Measurements from ENCODE around the gene ZNF488. TPM values are rescaled to one million over a fixed set of nuclear protein-coding genes. Genes with fewer than 3 reads are reported as not detected.

Gene ZNF488
- total RNA-seq, 1 experiment from 2014 or later = 11.8 TPM

- POLR2A ChIA-PET = no interaction called here
- Histone ChIP-seq H3K27ac (ENCODE audit: low read length) (no peak overlapping the region), H3K4me1 (ENCODE audit: control insufficient read depth, insufficient read depth, low read length) (no peaks in the 10 kb centered on the region), H3K27me3 (ENCODE audit: control insufficient read depth, insufficient read depth, low read length) (no peaks in the 10 kb centered on the region), H3K36me3 (ENCODE audit: control insufficient read depth, insufficient read depth, low read length) (no peaks in the 10 kb centered on the region), H3K9me3 (ENCODE audit: control insufficient read depth, insufficient read depth, low read depth, low read length) (no peaks in the 10 kb centered on the region), H3K4me3 (ENCODE audit: low read depth in 2 of 2, low read length in 2 of 2) (no peak overlapping the region)
- BruUV-seq (replicated peaks) = no TSS peak
- no peak for DNase-seq (ENCODE audit: low read depth, low spot score)
- ATAC-seq = no peak
- intact Hi-C loops (cut with micrococcal nuclease; ENCODE audit: unreplicated experiment) (no loop called here), in situ Hi-C loops (cut with HindIII; ENCODE audit: low pct_unique_long_range_greater_than_20kb, low sequenced_read_pairs) (no loop called here)
- TF ChIP-seq POLR2AphosphoS5 (IDR thresholded peaks at IDR 0.05; ENCODE audit: low read depth, low read length) (no peak), TCF7L2 (IDR thresholded peaks at IDR 0.05; ENCODE audit: low read depth, low read length) (no peak)
- CTCF ChIA-PET = no interaction called here
Measured at GRCh38 chr10:47370015-47370767, 13.9 kb downstream of the ZNF488 start.

DNA sequence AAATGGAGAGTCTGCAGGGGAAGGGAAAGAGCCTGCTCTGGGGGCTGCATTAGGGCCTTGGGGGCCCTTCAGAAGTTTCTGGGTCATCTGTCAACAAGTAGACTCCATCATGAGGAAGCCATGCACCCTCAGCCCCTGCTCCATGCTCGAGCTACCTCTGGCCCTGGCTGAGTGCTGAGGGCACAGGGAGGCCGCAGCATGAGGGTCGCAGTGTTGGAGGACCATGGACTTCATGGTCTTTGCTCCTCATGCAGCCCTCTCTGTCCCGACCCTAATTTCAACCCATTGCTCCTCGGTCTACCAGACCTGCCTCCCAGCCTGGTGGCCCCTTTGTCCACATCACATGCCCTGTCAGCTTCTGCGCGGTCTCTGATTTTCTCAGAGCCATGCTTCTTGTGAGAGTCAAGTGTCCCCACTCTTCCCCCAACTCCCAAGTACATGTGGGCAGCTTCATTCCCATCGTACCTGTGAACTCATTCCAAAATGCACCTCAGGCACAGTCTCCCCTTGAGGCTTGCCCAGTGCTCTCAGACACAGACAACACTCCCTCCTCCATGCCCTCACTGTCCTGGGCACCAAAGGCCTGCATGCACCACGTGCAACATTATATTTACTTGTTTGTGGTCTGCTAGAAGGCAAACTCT lies 14.7 kb downstream of the ZNF488 start:
- intact Hi-C loops (cut with micrococcal nuclease; ENCODE audit: unreplicated experiment) = no loop called here
- H3K36me3 ChIP-seq (ENCODE audit: control insufficient read depth, insufficient read depth, low read length) = no peaks in the 10 kb centered on the region
- BruUV-seq (replicated peaks) = no TSS peak
- in situ Hi-C loops (cut with HindIII; ENCODE audit: low pct_unique_long_range_greater_than_20kb, low sequenced_read_pairs) = no loop called here
- ChIA-PET CTCF (no interaction called here), POLR2A (no interaction called here)
- no peak overlapping the region for H3K27ac ChIP-seq (ENCODE audit: low read length)
- TF ChIP-seq SIN3A (IDR thresholded peaks at IDR 0.05; ENCODE audit: borderline replicate concordance, insufficient read depth, low read depth, low read length) = no peak
- TF ChIP-seq POLR2AphosphoS5 (IDR thresholded peaks at IDR 0.05; ENCODE audit: low read depth, low read length) = no peak
- TF ChIP-seq, protein P1, sequence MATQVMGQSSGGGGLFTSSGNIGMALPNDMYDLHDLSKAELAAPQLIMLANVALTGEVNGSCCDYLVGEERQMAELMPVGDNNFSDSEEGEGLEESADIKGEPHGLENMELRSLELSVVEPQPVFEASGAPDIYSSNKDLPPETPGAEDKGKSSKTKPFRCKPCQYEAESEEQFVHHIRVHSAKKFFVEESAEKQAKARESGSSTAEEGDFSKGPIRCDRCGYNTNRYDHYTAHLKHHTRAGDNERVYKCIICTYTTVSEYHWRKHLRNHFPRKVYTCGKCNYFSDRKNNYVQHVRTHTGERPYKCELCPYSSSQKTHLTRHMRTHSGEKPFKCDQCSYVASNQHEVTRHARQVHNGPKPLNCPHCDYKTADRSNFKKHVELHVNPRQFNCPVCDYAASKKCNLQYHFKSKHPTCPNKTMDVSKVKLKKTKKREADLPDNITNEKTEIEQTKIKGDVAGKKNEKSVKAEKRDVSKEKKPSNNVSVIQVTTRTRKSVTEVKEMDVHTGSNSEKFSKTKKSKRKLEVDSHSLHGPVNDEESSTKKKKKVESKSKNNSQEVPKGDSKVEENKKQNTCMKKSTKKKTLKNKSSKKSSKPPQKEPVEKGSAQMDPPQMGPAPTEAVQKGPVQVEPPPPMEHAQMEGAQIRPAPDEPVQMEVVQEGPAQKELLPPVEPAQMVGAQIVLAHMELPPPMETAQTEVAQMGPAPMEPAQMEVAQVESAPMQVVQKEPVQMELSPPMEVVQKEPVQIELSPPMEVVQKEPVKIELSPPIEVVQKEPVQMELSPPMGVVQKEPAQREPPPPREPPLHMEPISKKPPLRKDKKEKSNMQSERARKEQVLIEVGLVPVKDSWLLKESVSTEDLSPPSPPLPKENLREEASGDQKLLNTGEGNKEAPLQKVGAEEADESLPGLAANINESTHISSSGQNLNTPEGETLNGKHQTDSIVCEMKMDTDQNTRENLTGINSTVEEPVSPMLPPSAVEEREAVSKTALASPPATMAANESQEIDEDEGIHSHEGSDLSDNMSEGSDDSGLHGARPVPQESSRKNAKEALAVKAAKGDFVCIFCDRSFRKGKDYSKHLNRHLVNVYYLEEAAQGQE (IDR thresholded peaks at IDR 0.05; ENCODE audit: insufficient read depth in 1 of 2, low read depth in 2 of 2, low read length in 1 of 2) = no peak
- no peak for TF ChIP-seq CTCF (IDR thresholded peaks at IDR 0.05)
- TF ChIP-seq TCF7L2 (IDR thresholded peaks at IDR 0.05; ENCODE audit: low read depth, low read length) = no peak
- ATAC-seq (no peak), DNase-seq (ENCODE audit: low read depth, low spot score) (no peak)
- no peaks in the 10 kb centered on the region for H3K4me1 ChIP-seq (ENCODE audit: control insufficient read depth, insufficient read depth, low read length)
- no peaks in the 10 kb centered on the region for H3K9me3 ChIP-seq (ENCODE audit: control insufficient read depth, insufficient read depth, low read depth, low read length)
- H3K27me3 ChIP-seq (ENCODE audit: control insufficient read depth, insufficient read depth, low read length) = no peaks in the 10 kb centered on the region
- no peak overlapping the region for H3K4me3 ChIP-seq (ENCODE audit: low read depth in 2 of 2, low read length in 2 of 2)
